Measurements from ENCODE around the gene CDCA7. TPM values are rescaled to one million over a fixed set of nuclear protein-coding genes. Genes with fewer than 3 reads are reported as not detected.
"Not testable (repeated sequence)": the region's sequence is repeated elsewhere in the genome, so short reads cannot be mapped to it uniquely, and the experiment has no call there.

CDCA7 gene
- total RNA-seq, 1 donor from 2014 or later, result 3.2 TPM

GRCh38 chr2:173358616-173359015 is 3.9 kb downstream of the CDCA7 start:
- DNase-seq (ENCODE audit: low read depth), result no peak

- no peak for DNase-seq (ENCODE audit: low read depth)
These were observed 4.6 kb downstream of the CDCA7 start for GRCh38 chr2:173359231-173359630.

- no peak for DNase-seq (ENCODE audit: low read depth)
These were observed 15.5 kb downstream of the CDCA7 start for GRCh38 chr2:173370198-173370597.

GRCh38 chr2:173371023-173371422 is 16.4 kb downstream of the CDCA7 start:
- DNase-seq (ENCODE audit: low read depth), result no peak

- no peak for DNase-seq (ENCODE audit: low read depth)
These were observed 18.6 kb downstream of the CDCA7 start for GRCh38 chr2:173373290-173373689.

GRCh38 chr2:173374634-173375033 is 20.0 kb downstream of the CDCA7 start:
- DNase-seq (ENCODE audit: low read depth), result no peak

- DNase-seq (ENCODE audit: low read depth), result not testable (repeated sequence)
These were observed 30.9 kb downstream of the CDCA7 start for GRCh38 chr2:173385534-173385933.

GRCh38 chr2:173386021-173386737 is 31.5 kb downstream of the CDCA7 start:
- no peak for DNase-seq (ENCODE audit: low read depth)

- DNase-seq (ENCODE audit: low read depth), result no peak
These were observed 32.0 kb downstream of the CDCA7 start for GRCh38 chr2:173386738-173387065.

- DNase-seq (ENCODE audit: low read depth), result no peak
These were observed 32.4 kb downstream of the CDCA7 start for GRCh38 chr2:173387079-173387478.

- no peak for DNase-seq (ENCODE audit: low read depth)
These were observed 33.0 kb downstream of the CDCA7 start for GRCh38 chr2:173387660-173388059.

GRCh38 chr2:173388795-173389194 is 34.1 kb downstream of the CDCA7 start:
- no peak for DNase-seq (ENCODE audit: low read depth)

- DNase-seq (ENCODE audit: low read depth), result no peak
These were observed 35.4 kb downstream of the CDCA7 start for GRCh38 chr2:173390036-173390435.

GRCh38 chr2:173392731-173393130 is 38.1 kb downstream of the CDCA7 start:
- DNase-seq (ENCODE audit: low read depth), result no peak

GRCh38 chr2:173393186-173393585 is 38.5 kb downstream of the CDCA7 start:
- DNase-seq (ENCODE audit: low read depth), result no peak

- no peak for DNase-seq (ENCODE audit: low read depth)
These were observed 39.0 kb downstream of the CDCA7 start for GRCh38 chr2:173393636-173394035.

GRCh38 chr2:173394091-173394974 is 39.7 kb downstream of the CDCA7 start:
- DNase-seq (ENCODE audit: low read depth), result no peak

- no peak for DNase-seq (ENCODE audit: low read depth)
These were observed 41.1 kb downstream of the CDCA7 start for GRCh38 chr2:173395567-173396351.

GRCh38 chr2:173397539-173397938 is 42.9 kb downstream of the CDCA7 start:
- DNase-seq (ENCODE audit: low read depth), result no peak

- no peak for DNase-seq (ENCODE audit: low read depth)
These were observed 44.6 kb downstream of the CDCA7 start for GRCh38 chr2:173399229-173399628.

GRCh38 chr2:173400760-173401159 is 46.1 kb downstream of the CDCA7 start:
- DNase-seq (ENCODE audit: low read depth), result peak; percentile 4

- peak; percentile 49 for DNase-seq (ENCODE audit: low read depth)
These were observed 47.1 kb downstream of the CDCA7 start for GRCh38 chr2:173401716-173402326.

Measured in renal cortical epithelial cell (primary cell).